HG03378 (cell line): ENCODE results near the gene PNMA8C.
"Not testable (repeated sequence)": the region's sequence is repeated elsewhere in the genome, so short reads cannot be mapped to it uniquely, and the experiment has no call there.

Source experiments
- ATAC-seq: cut with Tn5 transposase; IDR thresholded peaks from one replicate; pipeline ENCODE4 v1.9.1; 2021; ENCODE audit warnings: mild to moderate bottlenecking, moderate library complexity; ENCODE audit not compliant: unreplicated experiment

Gene PNMA8C

DNA sequence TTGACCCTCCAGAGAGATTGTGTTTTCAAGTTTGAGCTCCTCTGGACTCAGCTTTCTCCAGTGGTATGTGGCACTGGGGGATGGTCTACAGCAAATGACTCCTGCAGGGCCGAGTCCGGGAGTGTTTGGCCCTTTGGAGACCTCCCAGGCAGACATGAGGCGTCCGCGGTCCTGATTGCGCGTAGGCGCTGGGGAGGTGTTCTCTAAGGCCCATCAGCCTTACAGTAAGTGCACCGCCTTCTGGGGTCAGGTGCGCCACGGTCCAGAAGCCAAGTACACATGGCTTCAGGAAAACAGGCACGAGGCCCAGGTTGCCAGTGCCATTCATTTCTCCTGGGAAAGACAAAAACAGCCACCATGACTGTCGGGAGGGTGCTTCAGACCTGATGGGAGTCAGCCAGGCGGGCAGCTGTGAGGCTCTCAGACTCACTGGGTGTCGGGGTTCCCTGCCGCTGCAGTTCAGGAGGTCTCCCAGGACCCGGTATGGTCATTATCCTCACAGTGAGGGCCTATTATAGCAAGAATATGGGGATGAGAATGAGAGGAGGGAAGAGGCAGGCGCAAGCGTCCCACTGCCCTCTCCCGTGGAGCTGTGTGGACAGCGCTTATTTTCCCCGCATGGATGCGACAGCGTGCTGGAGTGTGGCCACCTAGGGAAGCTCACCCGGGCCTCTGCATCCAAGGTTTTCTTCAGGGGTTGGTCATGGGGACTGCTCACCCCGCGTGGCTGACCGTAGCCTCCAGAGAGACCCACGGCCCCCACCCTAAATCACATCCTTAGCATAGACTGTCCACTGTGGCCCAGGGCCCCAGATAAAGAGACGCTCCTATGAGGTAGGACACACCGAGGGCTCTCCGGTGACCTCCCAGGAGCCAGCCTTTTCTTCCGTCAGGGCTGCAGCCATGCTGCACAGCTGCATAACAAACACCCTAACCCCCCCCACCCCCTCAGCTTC, 37.2 kb downstream of the PNMA8C start:
- ATAC-seq = no peak

DNA sequence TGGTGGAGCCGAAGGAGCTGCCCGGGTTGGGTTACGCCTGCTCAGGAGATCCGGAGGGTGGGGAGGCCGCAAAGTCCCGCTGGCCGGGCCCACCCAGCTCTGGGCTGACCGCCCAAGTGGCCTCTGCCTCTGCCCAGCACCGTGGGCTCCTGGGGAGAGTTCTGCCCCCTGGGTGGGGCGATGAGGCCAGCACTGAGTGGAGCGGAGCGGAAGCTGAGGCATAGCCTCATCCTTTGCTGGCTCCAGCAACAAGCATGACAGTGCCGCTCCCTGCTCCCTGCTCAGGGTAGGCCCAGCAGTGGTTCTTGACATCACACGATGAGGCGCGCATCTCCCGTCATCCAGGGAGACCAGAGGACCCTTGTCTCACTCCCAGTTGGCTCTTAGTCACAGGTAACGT, 37.9 kb downstream of the PNMA8C start:
- no peak for ATAC-seq

DNA sequence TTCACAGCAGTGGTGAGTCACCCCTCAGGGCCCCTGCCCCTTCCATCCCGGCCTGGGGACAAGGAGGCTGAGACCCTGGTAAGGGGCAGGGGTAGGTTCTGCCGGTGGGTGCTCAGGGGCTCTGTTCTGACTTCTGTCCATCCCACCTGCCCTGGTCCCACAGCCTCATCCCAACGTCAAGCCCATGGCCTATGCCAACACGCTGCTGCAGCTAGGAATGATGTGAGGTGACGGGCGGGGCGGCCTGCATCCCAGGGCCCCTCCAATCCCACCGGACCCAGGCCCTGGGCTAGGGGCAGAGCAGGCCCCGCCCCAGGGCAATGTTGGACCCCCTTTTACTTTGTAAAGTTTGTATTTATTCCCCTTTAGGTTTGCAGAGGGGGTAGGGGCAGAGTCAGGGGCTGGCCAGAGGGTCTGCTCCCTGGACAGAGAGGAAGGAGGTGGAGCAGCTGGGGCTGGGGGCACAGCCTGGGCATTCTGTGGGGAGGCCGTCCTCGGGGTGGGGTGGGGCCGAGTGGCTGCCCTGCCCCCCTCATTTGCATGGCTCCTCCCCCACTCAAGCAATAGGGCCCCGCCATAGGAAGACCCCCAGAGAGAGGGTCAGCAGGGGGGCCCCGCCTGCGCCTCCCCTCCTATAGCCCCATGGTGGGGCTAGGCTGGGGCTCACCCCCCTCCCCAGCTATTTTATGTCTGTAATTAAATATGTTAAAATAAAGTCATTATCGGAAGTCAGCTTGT, 38.4 kb downstream of the PNMA8C start:
- no peak for ATAC-seq

- ATAC-seq = no peak
These were observed 40.2 kb downstream of the PNMA8C start for GRCh38 chr19:46388311-46389095.

DNA sequence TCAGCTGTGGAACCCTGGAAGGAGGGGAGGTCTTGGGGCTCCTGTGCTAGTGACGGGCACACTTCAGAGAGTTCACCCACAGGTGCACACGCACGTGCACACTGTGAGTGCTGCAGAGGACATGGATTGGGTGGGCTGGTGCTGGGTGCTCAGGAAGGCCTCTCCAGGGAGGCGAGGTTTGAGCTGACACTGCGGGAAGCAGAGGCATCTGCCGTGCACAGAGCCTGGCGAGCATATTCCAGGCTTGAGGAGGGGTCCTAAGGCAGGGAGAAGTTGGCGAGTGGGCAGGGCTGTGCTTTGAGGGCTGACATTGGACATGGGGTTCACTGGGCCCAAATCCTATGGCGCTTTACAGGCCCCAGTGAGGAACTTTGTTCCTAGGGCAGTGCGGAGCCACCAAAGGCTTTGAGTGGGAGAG, 41.0 kb downstream of the PNMA8C start:
- no peak for ATAC-seq

- ATAC-seq = no peak
These were observed 41.6 kb downstream of the PNMA8C start for GRCh38 chr19:46386996-46387712.

- no peak for ATAC-seq
These were observed 42.6 kb downstream of the PNMA8C start for GRCh38 chr19:46386151-46386550.

DNA sequence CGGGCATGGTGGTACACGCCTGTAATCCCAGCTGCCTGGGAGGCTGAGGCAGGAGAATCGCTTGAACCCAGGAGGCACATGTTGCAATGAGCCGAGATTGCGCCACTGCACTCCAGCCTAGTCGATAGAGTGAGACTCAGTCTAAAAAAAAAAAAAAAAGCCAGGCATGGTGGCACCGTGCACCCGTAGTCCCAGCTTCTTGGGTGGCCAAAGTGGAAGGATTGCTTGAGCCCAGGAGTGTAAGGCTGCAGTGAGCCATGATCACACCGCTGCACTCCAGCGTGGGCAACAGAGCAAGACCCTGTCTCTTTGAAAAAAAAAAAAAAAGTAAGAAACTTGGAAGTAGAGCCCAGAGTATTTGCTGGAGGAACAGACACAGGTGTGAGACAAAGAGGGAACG, 43.1 kb downstream of the PNMA8C start:
- ATAC-seq = no peak

- ATAC-seq = no peak
These were observed 44.3 kb downstream of the PNMA8C start for GRCh38 chr19:46384396-46384795.

GRCh38 chr19:46383846-46384245, 44.9 kb downstream of the PNMA8C start:
- ATAC-seq = no peak

- no peak for ATAC-seq
These were observed 45.4 kb downstream of the PNMA8C start for GRCh38 chr19:46383171-46383815.

- ATAC-seq = no peak
These were observed 46.9 kb downstream of the PNMA8C start for GRCh38 chr19:46381756-46382345.

DNA sequence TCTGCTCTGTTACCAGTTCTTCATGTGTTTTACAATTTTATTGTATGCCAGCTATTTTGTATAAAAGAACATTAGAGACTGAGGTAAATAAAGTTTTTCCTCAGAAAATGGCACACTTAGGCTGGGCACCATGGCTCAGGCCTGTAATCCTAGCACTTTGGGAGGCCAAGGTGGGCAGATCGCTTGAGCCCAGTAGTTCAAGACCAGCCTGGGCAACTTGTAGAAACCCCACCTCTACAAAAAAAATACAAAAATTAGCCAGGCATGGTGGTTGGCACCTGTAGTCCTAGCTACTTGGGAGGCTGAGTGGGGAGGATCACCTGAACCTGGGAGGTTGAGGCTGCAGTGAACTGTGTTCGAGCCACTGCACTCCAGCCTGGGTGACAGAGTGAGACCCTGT, 47.4 kb downstream of the PNMA8C start:
- no peak for ATAC-seq

DNA sequence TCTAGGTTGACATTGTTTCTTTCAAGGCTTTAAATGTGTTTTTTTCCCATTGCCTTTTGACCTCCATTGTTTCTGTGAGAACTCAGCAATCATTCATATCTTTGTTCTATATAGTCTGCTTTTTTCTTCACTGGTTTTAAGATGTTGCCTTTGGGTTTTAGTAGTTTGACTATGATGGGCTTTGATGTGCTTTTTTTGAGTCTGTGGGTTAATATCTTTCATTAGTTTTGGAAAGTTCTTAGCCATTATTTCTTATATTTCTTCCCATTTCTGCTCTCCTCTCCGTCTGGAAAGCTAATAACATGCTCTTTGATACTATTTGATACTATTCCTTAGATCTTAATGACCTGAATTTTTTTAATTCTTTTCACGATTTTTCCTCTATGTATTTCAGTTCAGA, 48.0 kb downstream of the PNMA8C start:
- no peak for ATAC-seq

DNA sequence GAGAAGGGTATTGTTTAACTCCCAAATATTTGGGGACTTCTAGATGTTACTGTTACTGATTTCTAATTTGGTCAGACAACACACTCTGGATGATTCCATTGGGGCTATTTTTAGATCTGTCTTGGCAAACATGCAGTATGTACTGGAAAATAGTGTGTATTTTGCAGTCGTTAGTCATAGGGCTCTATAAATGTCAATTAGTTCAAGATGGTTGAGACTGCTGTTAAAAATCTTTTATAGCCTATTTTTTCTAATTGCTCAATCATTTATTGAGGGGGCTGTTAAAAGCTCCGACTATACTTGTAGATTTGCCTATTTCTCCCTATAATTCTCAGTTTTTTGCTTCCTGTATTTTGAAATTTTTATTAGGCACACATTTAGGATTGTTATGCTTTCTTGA, 50.5 kb downstream of the PNMA8C start:
- ATAC-seq = no peak

- ATAC-seq = no peak
These were observed 52.2 kb downstream of the PNMA8C start for GRCh38 chr19:46376241-46377153.

DNA sequence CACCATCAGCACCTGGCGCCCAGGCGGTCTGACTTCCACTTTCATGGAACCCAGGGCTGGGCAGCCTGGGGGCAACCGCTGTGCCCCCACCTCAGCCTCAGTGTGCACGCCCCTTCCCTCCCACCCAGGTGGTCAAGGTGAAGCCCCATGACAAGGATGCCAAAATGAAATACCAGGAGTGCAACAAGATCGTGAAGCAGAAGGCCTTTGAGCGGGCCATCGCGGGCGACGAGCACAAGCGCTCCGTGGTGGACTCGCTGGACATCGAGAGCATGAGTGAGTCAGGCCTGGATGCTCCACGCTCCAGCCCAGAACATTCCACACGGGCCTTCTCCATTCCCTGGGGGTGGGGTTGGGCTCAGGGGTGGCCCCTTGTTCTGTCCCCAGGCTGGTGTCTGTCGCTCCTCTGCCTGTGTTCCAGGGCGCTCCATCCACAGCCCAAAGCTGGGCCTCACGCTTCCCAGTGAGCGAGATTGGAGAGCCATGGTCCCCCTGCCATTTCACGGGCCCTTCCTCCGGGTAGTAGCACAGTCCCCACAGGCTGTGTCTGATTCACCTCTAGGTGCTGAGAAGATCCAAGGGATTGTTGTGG, 53.2 kb downstream of the PNMA8C start:
- ATAC-seq = not testable (repeated sequence)
